DMS79 treated with DMSO at 0.1 percent for 48 hours (cell line): ENCODE measurements around the gene LINGO3.
"Not testable (repeated sequence)": the region's sequence is repeated elsewhere in the genome, so short reads cannot be mapped to it uniquely, and the experiment has no call there.

Source experiments
- DNase-seq: peaks from one replicate; lab custom pipeline; 2025; lab: John Stamatoyannopoulos, UW

Gene LINGO3, protein sequence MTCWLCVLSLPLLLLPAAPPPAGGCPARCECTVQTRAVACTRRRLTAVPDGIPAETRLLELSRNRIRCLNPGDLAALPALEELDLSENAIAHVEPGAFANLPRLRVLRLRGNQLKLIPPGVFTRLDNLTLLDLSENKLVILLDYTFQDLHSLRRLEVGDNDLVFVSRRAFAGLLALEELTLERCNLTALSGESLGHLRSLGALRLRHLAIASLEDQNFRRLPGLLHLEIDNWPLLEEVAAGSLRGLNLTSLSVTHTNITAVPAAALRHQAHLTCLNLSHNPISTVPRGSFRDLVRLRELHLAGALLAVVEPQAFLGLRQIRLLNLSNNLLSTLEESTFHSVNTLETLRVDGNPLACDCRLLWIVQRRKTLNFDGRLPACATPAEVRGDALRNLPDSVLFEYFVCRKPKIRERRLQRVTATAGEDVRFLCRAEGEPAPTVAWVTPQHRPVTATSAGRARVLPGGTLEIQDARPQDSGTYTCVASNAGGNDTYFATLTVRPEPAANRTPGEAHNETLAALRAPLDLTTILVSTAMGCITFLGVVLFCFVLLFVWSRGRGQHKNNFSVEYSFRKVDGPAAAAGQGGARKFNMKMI

DNA sequence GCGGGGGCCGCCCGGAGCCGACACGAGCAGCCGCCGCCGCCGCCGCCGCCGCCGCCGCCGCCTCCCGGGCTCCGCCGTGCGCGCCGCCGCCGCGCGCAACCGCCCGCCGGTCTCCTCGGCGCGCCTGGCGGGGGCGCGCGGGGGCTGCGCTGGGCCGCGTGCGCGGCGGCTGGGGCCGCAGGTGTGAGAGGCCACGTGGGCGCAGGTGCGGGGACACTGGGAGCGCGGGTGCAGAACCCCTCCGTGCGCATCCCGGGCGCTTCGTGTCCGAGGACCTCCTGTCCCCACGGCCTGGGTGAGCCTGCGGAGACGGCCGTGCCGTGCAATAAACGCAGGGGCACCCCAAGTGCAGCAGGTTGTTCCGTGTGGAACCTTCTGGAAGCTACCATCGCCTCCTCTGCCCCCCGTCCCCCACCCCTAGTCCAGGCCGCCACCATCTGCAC, at the start of gene LINGO3:
TSS of gene LINGO3 (minus strand) at position 41 of the 443 bp plus-strand sequence. CDS start 16,378 bp downstream, outside the sequence.
- no peak for DNase-seq

DNA sequence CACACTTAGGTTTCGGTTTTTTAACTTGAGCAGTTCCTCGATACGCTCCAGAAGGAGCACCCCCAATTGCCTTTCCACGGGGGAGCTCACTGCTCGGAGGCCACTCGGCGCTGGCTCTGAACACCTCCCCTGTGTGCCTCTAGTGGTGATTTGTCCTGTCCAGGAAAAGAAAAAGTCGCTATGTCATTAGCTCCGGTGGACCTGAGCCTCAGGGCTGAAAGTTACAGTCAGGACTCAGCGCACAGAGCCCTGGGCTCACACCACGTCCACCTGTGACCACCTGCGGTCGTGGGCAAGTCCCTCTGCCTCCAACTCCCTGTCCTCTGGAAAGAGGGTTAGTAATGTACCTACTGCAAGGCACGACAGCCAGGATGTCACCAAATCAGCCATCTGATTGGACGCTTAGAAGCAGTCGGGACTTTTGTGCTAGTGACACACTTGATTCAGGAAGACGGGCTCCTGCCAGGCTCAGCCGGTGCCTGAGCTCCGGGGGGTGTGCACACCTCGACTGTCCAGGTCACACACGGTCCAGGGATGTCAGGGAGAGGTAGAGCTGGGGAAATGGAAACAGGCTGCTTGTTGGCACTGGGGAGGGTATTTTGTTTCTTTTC, 48.2 kb upstream of the LINGO3 start:
- no peak for DNase-seq

DNA sequence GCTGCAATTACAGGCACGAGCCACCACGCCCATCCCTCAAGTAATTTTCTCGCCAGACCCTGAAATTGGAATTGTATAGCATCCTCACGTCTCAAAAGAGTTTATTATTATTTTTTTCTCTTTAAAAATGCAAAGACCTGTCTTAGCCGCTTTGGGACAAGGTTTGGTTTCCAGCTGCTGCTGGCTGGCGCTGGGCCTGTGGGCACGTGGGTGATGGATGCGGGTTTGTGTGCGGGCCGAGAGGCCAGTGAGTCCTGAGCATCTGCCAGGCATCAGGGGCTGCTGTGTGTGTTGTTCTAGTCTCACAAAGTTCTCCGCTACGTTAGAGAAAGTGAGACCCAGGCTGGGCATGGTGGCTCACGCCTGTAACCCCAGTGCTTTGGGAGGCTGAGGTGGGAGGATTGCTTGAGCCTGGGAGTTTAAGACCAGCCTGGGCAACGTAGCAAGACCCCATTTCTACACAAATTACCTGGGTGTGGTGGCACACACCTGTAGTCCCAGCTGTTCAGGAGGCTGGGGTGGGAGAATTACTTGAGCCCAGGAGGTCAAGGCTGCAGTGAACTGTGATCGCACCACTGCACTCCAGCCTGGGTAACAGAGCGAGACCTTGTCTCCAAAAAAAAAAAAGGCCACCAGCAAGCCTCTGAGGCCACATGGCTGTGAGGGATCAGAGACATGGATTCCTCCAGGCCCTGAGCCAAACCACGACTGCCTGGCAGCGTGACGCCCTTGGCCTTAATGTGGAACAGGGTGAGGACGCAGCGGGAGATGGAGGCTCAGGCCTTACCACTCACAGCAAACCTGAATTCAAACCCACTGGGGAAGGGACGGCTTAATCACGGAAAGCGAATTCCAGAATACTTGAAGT, 47.4 kb upstream of the LINGO3 start:
- no peak for DNase-seq

DNA sequence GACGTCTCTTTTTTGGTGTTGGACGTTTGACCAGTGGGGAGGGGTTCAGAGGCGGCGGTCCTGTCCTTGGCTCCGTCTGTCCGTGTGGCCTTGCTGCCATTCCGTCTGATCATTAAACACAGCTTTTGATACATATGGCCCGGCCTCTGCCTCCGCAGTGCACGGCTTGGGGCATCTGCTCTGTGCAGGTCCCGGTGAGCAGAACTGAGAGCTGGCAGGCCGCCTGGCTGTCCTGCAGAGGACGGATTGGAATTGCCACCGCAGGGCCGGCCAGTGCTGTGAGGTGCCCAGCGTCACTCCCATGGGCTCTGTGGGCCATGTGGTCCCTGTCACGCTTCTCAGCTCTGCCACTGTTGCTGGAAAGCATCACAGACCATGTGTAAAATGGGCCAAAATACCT, 46.7 kb upstream of the LINGO3 start:
- DNase-seq = no peak

DNA sequence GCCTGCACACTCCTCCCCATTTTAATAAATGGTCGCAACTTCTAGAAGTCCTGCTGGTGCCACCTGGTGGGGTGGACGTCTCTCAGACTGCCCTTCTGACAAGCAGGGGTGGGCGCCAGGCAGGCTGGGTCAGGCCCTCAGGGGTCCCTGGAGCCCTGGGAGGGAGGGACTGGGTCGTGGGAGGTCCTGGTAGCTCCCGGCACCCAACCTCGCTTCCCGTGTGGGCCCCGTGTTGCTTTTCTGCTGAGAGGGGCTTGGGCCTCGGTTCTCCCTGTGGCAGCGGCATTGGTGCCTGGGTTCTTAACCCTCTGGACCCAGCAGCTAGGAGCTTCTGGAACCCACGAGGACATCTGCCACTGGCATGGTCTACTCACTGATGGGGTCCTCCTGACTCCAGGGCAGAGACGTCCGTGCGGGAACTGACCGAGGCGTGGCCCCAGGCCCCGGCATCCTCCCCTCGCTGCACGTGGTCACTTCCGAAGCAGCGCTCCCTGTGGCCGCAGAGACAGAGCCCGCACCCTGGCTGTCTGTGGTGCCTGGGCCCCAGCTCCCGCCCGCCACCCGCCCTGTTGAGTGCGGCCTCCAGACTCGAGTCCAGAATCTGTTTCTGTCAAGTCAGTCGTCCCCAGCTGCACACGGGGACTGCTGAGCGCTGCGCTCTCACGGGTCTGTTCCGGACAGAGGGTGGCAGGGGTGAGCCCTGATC, 46.1 kb upstream of the LINGO3 start:
- no peak for DNase-seq

DNA sequence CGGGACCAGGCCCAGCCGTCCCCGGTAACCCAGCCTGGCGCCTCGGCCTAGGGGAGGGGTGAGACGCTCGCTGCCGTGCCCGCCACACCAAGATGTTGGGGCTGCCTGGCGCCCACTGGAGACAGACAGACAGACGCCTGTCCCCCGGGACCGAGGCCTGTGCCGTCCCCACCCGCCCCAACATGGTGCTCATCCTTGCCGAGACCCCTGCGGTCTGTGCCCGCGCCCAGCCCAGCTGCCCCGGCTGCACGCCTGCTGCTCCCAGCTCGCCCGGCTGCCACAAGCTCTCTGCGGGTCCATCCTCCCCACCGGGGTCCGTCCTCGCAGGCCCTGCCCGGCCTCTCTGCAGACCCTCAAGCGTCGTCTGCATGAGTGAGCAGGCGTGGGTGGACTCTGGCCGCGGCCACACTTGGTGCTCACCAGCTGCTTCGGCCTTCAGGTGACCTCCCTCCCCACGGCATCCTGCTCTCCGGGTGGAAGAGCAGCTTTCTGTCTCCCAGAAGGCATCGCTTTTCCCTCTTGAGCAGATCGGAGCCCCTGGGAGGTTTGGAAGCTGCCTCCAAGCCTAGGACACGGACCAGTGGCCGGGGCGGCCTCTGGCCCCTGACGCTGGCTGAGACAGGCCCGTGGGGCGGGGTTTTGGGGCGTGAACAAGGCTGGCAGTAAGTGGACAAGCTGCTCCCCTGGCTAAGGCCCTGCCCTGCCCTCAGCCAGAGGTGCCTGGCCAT, 45.4 kb upstream of the LINGO3 start:
- DNase-seq = no peak

DNA sequence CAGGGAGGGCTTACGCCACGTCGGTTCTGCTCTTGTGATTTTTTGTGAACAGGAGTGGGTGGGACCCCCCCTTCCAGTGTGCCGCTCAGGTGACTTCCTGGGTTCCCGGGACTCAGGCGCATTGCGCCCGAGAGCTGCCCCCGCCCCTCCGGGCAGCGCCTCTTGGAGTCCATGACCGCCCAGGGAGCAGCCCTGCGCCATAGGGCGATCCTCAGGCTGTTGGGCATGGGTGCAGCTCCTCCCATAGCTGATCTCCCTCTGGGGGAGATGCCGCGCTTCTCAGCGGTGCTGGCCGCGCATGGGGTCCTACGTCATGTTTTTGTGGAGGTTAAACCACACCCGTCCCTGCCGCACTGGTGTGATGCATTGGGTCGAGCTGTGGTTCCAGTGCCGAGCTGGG, 44.2 kb upstream of the LINGO3 start:
- no peak for DNase-seq

DNA sequence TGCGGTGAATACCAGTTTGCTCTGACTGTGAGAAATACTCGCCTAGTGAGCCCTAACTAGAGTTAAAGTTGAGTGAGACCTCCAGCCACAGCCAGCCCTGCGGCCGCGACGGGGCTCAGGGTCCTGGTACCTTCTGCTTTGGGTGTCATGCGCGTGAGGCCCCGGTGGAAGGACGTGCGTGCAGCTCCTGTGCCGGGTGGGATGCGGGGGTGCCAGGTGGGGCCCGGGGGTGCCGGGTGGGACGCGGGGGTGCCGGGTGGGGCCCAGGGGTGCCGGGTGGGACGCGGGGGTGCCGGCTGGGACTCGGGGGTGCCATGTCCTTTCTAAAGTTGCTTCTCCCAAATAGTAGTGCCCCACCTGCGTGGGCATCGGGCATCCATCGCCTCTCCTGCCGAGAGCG, 43.6 kb upstream of the LINGO3 start:
- no peak for DNase-seq

DNA sequence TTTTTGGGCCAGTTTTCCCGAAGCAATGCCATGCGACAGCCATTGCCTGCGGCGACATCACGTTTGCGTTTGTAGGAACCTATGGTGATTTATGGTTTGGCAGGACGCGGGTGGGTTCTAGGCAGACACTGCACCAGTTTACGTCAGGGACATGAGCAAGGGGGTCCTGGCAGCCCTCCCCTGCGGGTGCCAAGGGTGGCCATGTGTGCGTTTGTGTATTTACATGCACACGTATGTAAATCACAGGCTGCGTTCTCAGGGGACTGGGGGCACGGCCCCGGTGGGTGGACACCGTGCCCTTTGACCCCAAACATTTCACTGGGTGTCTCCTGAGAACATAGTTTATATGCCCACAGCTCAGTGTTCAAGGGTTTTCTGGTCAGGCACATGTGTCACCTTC, 42.7 kb upstream of the LINGO3 start:
- no peak for DNase-seq

DNA sequence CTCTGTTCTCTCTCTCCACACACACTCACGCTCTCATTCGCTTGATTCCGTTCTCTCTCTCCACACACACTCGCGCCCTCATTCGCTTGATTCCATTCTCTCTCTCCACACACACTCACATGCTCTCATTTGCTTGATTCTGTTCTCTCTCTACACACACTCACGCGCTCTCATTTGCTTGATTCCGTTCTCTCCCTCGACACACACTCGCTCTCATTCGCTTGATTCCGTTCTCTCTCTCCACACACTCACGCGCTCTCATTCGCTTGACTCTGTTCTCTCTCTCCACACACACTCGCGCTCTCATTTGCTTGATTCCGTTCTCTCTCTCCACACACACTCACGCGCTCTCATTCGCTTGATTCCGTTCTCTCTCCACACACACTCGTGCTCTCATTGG, 41.9 kb upstream of the LINGO3 start:
- DNase-seq = not testable (repeated sequence)

DNA sequence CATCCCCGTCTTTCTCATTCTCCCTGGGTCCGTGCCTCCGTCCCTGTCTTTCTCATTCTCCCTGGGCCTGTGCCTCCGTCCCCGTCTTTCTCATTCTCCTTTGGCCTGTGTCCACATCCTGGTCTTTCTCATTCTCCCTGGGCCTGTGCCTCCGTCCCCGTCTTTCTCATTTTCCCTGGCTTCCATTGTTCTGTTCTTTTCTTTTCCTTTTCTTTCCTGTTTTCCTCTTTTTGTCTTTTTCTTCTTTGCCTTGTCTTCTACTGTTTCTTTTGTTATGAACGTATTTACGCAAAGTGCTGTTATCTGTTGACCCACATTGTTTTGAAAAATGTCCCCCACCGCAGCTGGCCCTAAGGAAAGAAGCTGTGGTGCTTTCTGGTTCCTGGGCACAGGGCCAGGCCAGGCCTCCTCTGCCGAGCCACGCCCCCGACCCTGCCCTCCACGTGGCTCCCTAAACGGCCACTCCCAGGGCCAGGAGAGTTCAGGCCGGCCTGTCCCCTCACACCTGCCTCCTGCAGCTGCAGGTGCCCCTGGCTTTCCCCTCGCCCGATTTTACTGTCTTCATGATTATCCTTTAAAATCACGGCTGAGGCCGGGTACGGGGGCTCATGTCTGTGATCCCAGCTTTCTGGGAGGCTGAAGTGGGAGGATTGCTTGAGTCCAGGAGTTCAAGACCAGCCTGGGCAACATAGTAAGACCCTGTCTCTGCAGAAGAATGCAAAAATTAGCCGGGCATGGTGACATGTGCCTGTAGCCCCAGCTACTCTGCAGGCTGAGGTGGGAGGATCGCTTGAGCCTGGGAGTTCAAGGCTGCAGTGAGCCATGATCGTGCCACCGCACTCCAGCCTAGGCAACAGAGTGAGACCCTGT, 38.1 kb upstream of the LINGO3 start:
- peak; percentile 16 for DNase-seq

DNA sequence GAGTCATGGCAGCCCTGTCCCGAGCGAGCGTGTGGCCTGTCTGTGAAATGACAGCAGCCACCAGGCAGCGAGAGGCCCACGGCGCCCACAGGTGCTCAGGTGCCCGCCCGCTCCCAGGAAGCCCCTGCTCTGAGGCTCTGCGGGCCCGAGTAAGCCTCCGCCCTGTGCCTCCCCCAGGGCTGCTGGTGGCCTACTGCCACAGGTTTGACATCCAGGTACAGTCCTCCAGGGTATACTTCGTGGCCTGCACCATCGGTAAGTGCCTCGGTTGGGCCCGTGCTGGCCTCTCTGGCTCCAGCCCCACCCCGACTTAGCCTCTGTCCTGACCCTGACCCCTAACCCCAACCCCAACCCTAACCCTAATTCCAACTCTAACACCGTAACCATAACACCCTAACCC, 37.1 kb upstream of the LINGO3 start:
- no peak for DNase-seq

DNA sequence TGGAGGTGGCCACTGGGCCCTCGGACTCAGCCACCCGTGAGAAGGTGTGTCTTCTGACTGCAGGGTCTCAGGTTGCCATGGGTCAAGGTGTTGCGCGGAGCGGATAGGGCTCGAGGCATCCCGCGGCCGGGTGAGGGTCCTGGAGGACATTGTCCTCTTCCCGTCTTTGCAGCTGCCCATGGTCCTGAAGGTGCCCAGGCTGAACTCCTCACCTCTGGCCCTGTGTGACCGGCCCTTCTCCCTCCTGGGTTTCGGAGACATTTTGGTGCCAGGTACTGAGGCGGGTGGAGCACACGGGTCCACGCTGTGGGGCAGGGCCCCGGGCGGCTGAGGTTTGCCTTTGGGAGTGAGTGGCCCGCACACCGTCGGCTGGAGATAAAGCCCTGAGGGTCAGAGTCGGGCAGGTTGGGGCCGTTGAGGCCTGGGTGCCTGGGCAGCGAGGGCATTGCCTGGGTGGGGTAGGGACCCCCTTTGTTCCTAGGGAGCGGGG, 36.5 kb upstream of the LINGO3 start:
- no peak for DNase-seq

DNA sequence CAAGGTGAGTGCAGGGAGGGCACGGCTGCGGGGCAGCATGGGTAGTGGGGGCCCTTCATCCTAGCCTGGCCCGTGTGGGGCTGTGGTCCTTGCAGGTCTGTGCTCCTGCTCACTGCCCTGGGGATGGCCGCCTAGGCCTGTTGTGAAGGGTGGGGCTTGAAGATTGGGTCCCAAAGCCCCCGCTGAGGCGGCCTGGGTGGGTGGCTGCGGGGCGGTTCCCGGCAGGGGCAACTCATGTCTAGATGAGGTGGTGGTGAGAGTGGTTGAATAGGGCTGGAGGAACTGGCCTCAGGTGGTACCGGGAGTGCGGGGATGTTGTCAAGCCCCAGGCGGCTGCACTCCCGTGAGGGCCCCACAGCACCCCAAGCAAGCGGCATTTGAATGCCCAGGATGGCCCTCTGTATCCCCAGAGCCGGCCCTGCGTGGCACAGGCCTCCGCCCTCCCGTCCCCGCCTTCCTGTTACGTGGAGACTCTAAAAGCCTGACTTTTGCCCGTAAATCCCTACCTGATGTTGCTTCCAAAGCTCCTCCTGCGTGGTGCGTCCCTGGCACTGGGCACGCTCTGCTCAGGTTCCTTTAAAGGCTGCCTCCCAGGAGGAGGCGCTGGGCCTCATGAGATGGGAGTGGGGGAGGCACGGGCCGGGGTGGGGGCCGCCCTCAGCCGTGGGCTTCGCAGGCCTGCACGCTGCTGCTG, 35.5 kb upstream of the LINGO3 start:
- no peak for DNase-seq

DNA sequence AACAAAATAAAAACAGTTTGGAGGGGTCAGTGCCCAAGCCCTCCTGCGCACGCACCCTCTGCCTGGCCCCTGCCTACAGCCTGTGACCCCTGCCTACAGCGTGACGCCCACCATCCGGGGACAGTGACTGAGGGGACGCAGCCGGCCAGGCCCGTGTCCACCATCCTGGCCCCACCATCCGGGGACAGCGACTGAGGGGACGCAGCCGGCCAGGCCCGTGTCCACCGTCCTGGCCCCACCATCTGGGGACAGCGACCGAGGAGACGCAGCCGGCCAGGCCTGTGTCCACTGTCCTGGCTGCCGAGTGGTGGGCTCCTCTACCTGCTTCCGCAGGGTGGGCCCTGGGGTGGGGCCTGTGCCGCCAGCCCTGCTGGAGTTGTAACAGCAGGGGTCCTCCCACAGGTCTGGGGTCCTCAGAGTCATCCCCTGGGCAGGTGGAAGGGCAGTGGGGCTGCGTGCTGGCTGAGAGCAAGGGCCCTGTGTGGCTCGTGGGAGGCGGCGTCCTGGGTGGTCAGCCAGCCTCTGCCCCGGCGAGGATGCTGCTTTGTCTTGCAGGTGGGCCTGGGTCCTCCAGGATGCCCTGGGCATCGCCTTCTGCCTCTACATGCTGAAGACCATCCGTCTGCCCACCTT, 34.8 kb upstream of the LINGO3 start:
- no peak for DNase-seq

DNA sequence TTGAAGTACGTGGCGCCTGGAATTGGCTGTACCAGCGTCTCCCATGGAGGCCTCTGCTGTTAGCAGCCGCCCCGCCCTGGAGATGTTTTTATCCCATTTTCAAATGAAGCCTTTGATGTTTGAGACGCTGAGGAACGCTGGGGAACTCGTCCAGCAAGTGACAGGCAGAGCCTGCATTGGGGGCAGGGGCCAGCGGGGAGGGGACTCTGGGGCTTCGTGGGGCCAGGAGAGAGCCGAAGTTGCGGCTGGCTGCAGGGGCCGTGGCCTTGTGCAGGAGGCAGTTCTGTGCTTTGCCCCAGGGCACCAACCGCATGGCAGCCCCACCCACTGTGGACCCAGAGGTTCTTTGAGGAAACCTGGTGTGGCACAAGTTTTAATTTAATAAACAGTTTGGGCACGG, 34.0 kb upstream of the LINGO3 start:
- no peak for DNase-seq

DNA sequence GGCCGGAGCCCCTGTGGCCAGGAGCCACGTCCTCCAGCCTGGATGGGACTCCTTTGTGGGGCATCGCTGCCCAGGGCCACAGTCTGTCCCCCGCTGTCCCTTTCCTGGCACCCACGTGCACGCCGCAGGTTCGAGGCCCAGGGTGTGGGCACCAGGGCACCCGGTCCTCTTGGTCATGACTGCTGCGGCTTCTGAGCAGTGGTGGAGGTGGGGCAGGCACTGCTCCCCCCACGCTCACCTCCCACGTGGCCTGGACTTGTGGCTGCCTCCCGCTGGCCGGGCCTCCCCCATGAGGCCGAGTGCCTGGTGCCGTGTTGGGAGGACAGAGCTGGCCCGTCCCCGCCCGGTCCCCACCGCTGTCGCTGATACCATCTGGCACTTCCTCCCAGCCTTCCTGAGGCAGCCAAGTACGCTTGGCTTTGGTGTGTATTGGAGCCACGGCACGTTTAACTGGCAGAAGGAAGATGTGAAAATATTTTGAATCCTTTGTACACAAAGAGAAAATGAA, 33.3 kb upstream of the LINGO3 start:
- no peak for DNase-seq

DNA sequence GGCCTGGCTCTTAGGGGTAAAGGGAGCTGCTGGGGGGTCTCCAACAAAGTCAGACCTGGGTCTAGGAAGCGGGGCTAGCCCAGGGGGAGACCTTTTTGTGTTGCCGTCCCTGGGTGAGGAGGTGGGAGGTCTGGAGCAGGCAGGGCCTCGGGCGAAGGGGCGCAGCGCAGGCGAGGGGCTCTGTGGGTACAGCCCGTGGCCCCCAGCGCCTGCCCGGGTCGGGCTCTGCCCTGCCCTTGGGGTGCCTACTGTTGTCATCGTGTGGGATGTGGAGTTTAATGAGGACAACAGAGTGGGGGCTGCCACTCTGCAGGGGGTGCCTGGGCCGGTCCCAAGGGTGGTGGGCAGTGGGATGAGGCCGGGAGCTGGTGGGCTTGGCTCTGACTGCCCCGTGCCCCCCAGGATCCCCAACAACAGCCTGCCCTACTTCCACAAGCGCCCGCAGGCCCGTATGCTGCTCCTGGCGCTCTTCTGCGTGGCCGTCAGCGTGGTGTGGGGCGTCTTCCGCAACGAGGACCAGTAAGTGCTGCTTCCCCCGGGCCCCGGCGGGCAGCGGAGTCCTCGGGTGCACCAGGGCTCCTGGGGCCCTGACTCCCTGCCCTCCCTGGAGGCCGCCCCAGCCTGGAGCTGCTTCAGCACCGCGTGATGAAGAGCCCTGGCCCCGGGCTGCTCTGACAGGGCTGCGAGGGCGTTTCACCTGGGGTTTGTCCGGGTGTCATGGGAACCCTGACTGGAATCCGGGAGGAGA, 32.7 kb upstream of the LINGO3 start:
- no peak for DNase-seq
